Endothelial cell of hepatic sinusoid (primary cell): ENCODE measurements around the gene ZNF319.

Source experiments
- in situ Hi-C: cut with HindIII; loops from 2 replicates; pipeline ENCODE4 v1.10.0; 2017; ENCODE audit warnings: low sequenced_read_pairs

Gene ZNF319

GRCh38 chr16:57999971-58000705 lies at the start of gene ZNF319:
ZNF319 (minus strand) TSS chr16:58000672; CDS start chr16:57998265, 2,407 bp downstream.
- in situ Hi-C loops = no loop called here

DNA sequence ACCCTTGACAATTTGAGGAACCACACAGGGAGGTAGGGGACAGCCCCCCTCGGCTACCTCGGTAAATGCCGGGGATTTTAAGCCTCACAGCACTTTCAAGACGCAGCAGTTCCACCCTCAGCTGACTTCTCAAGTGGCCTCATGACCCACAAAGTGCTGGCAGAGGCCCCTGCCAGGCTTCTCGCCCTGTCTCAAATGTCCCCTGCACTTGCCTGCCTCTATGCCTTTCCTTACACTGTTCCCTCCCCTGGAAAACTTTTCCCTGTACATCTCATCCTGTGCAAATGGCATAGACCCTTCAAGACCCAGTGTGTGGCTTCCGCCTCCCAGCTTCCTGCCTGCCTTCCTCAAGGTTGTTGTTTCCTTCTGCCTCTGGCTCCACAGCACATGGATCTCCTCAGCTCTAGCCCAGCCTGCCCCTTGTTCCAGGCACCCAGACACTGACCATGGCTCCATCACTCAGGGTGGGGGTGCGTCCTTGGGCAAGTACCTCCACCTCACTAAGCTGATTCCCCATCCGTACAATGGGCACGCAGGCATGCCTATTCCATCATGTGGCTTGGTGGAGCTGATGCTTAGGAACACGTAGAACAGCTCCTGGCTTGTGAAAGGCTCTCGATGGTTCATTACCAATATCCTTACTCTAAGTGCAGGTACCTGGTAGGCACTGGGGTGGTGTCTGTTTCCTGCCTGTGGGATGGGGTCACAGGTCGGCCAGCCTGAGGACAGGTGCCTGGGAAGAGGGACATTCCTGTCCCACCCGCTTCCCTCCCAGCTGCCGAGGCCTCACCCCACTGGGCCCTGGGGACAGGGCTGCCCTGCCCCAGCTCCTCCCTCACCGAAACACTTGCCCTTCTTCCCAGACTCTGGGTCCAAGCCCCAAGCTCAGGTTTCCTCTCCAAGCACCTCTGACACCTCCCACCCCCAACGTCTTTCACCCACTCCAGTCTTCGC lies 49.0 kb upstream of the ZNF319 start:
- in situ Hi-C loops = no loop called here

DNA sequence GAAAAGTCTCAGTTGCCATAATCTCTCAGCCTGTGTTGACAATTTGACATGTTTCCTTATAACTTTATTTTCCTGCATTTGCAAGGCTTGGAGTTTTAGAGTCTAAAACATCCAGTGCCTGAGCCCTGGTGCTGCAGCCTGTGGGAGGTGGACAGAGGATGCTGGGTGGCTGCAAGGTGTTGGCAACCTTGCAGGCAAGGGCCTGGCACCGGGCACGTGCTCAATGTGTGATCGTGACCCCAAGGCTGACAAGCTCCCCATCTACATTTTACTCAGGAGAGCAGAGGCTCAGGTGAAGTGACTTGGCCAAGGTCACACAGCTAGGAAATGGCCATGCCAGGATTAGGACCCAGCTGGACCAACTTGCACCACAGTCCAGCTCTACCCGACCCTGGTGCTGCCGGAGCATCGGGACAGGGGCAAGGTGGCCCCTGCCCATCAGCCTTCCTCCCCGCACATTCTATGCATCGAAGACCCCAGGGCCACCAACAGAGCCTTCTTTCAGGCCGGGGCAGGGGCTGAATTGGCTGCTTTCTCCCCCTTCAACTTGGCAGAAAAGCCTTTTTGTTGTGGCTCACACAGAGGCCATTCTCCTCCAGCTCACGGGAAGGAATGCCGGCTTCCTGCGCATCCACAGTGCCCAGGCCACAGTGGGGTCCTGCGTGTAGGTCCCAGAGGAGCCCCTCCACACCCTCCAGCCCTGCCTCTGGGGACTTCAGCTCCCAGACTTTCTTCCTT lies 48.2 kb upstream of the ZNF319 start:
- in situ Hi-C loops = no loop called here

DNA sequence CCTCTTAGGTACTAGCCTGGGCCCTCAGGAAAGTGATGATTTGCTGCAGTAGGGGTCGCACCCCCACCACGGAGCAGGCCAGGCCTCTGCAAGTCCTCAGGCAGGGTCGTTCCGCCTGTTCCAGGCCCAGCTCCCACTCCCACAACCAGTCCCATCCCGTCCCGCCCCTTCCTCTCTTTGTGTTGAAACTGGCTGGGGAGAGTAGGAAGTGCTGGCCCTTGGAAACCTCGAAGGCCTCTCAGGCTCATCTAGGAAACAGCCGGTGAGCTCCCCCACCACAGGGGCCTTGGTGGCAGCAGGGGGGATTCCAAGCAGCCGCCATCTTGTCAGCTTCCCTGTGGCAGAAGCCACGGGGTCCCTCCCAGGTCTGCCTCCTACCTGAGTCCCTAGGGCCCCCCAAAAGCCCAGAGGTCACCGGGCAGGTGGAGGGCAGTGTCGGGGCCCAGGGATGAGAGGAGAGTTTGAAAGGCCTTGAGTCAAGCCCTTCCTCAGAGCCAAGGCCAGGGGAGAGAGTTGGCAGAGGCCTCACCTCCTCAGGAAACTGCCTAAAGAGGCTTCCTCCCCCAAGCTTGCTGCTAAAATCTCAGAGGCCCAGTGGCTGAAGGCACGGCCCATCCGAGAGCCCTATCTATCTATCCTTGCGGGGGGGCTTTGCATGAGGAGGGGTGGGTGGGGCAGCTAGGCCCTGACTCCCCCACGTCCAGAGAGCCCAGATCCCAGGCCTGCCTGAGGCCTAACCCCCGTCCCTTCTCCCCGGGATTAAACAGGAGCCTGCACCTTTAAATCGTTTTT lies 47.3 kb upstream of the ZNF319 start:
- in situ Hi-C loops = no loop called here

DNA sequence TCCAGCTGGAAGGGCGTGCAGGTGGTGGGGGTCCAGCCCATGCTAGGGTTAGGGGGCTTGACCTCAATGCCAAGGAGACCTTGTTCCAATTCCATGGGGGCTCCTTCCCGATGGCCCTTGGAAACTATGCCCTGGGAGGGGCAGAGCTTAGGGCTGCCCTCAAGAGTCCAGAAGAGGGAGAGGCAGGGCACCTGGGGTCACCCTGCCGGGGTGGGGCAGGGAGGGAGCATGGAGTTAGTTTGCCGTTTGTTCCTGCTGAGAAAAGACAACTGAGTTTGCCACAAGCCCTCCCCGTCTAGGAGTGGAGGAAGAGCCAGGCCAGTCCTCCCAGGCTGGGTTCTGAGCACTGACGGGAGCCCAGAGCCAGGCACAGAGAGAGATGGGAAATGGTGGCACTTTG lies 46.5 kb upstream of the ZNF319 start:
- in situ Hi-C loops = no loop called here

GRCh38 chr16:58046054-58046881 lies 45.8 kb upstream of the ZNF319 start:
- in situ Hi-C loops = no loop called here

GRCh38 chr16:58045096-58045495 lies 44.6 kb upstream of the ZNF319 start:
- in situ Hi-C loops = no loop called here

GRCh38 chr16:58044266-58045019 lies 44.0 kb upstream of the ZNF319 start:
- in situ Hi-C loops = no loop called here

DNA sequence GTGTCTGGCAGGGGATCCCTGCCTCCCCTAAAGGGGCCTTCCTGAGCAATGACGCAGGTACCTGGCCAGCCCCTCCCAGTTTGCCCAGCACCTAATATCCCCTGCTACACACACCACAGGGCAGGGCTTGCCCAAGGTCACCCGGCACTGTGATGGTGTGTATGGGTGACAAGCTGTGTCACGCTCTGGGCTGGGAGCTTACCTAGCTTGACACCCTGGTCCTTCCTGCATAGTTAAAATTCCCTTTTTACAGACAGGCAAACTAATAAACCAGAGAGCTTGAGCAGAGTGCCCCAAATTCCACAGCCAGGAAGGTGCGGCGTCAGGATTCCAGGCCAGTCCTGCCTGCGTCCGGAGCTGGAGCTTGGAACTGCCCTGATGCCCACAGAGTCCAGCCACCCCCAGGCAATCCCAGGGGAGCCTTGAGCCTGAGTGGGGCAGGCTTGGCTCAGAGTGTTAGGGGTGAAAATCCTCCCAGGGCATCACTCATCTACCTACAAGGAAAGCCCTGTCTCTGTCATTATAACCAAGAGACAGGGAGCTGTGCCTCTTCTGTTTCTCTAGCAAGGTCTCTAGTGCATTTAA lies 43.2 kb upstream of the ZNF319 start:
- in situ Hi-C loops = no loop called here

- in situ Hi-C loops = no loop called here
Observed at GRCh38 chr16:58042886-58043515, 42.5 kb upstream of the ZNF319 start.

DNA sequence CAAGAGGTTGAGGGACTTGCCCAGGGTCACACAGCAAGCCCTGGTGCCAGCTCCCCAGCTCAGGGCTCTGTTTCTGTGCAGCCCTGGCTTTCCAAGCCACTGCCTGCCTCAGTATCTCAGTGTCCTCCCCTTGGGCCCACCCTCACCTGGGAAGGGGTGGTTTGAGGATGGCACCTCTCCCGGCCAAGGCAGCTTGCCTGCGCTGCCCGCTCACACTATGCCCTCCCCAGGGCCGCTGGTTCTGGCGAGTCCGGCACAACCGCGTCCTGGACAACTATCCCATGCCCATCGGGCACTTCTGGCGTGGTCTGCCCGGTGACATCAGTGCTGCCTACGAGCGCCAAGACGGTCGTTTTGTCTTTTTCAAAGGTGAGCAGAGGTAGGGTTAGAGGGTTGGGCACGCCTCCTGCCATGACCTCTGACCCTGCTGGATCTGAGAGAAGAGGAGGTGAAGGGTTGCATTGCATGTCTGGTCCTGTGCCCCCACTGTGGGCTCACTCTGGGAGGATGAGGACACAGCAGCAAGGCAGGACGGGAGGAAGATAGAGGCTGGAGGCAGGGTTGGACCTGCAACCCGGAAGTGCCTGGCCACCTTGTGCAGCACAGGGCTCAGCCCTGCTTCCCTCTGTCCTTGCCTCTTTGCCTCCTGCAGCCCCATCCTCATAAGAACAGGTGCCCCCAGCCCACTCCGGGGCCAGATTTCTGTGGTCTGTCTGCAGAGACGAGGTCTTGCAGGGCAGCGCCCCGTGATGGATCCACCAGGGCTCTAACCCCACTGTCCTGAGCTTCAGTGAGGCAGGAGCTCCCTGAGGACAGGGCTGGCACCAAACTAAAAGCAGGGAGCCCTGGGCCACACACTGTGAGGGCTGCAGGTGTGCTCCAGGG lies 41.8 kb upstream of the ZNF319 start:
- in situ Hi-C loops = no loop called here

- in situ Hi-C loops = no loop called here
Observed at GRCh38 chr16:58041628-58041955, 41.1 kb upstream of the ZNF319 start.

DNA sequence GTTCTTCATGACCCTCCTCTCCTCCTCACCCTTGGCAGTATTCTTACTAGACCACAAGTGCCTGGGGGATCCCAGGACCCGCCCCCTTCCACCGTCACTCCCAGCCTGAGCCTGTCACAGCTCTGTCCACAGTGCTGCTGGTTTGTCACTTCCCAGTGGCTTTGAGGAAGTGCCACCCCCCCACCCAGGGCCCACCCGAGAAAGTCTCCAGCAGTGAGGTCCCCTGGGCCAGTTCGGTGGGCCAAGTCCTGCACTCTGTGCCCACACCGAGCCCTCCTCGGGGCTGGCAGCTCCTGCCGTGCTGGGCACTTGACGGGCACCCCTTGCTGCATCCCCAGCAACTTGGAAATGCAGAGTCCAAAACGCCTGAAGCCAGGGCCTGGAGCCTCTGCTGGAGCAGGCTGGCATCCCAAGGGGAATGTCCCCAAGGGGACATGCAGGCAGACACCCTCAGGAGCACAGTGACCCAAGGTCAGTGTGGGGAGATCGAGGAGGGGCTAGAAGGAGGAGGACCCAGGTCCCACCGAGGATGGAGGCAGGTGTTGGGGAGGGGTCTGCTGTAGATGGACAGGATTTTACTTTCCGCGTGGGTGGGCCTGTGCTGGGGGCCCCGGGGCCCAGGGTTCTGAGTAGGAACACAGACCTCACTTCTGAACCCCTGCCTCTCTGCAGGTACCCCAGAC lies 40.6 kb upstream of the ZNF319 start:
- in situ Hi-C loops = no loop called here

GRCh38 chr16:58040496-58040846 lies 40.0 kb upstream of the ZNF319 start:
- in situ Hi-C loops = no loop called here

GRCh38 chr16:58039829-58040495 lies 39.5 kb upstream of the ZNF319 start:
- in situ Hi-C loops = no loop called here

DNA sequence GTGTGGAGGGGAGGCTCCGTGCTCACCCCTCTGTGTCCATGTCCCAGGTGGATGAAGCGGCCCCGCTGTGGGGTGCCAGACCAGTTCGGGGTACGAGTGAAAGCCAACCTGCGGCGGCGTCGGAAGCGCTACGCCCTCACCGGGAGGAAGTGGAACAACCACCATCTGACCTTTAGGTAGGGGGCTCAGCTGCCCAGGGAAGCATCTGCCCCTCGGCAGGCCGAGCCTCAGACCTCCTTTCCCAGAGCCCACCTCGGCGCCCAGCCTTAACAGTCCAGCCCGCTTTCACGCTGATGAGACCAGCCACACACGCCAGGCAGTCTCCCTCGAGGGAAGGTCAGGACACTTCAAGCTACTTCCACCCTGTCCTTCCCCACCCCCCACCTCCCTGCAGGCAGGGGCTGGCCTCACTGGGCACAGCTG lies 37.8 kb upstream of the ZNF319 start:
- in situ Hi-C loops = no loop called here
